ENCODE results near the gene TMEM270. TPM values are rescaled to one million over a fixed set of nuclear protein-coding genes. Genes with fewer than 3 reads are reported as not detected.

The TMEM270 gene
- total RNA-seq, 1 experiment from 2014 or later = 0.72 TPM

GRCh38 chr7:73909051-73909941 lies 48.3 kb downstream of the TMEM270 start:
- TF ChIP-seq CTCF (IDR thresholded peaks at IDR 0.05) (no peak), REST (IDR thresholded peaks at IDR 0.05; ENCODE audit: insufficient read depth in 1 of 2, low read depth in 2 of 2, low read length in 1 of 2) (no peak), POLR2AphosphoS5 (IDR thresholded peaks at IDR 0.05; ENCODE audit: low read depth, low read length) (no peak), SIN3A (IDR thresholded peaks at IDR 0.05; ENCODE audit: borderline replicate concordance, insufficient read depth, low read depth, low read length) (no peak), TCF7L2 (IDR thresholded peaks at IDR 0.05; ENCODE audit: low read depth, low read length) (no peak)
- Histone ChIP-seq H3K4me1 (ENCODE audit: control insufficient read depth, insufficient read depth, low read length) (no peaks in the 10 kb centered on the region), H3K9me3 (ENCODE audit: control insufficient read depth, insufficient read depth, low read depth, low read length) (no peaks in the 10 kb centered on the region), H3K27ac (ENCODE audit: low read length) (no peak overlapping the region), H3K36me3 (ENCODE audit: control insufficient read depth, insufficient read depth, low read length) (no peaks in the 10 kb centered on the region), H3K27me3 (ENCODE audit: control insufficient read depth, insufficient read depth, low read length) (no peaks in the 10 kb centered on the region), H3K4me3 (ENCODE audit: low read depth in 2 of 2, low read length in 2 of 2) (no peak overlapping the region)
- intact Hi-C loops (cut with micrococcal nuclease; ENCODE audit: unreplicated experiment) = no loop called here
- DNase-seq (ENCODE audit: low read depth, low spot score) (no peak), ATAC-seq (no peak)
- CTCF ChIA-PET = interaction anchor here (0.5 kb wide), 1 partner anchor 29 kb away, joined by 3 read pairs; no protein-coding TSS in a partner anchor
- BruUV-seq (replicated peaks) = no TSS peak
- in situ Hi-C loops (cut with HindIII; ENCODE audit: low pct_unique_long_range_greater_than_20kb, low sequenced_read_pairs) = no loop called here
- POLR2A ChIA-PET = interaction anchor here (0.6 kb wide), 1 partner anchor 8 kb away, joined by 5 read pairs; no protein-coding TSS in a partner anchor

GRCh38 chr7:73909996-73910395 lies 49.0 kb downstream of the TMEM270 start:
- BruUV-seq (replicated peaks) = no TSS peak

More at GRCh38 chr7:73909996-73910395, 49.0 kb downstream of the TMEM270 start:
- intact Hi-C loops (cut with micrococcal nuclease; ENCODE audit: unreplicated experiment) = no loop called here
- in situ Hi-C loops (cut with HindIII; ENCODE audit: low pct_unique_long_range_greater_than_20kb, low sequenced_read_pairs) = no loop called here
- H3K27ac ChIP-seq (ENCODE audit: low read length) = no peak overlapping the region
- no peaks in the 10 kb centered on the region for H3K9me3 ChIP-seq (ENCODE audit: control insufficient read depth, insufficient read depth, low read depth, low read length)
- H3K27me3 ChIP-seq (ENCODE audit: control insufficient read depth, insufficient read depth, low read length) = no peaks in the 10 kb centered on the region
- ChIA-PET POLR2A (interaction anchor here (0.6 kb wide), 1 partner anchor 8 kb away, joined by 5 read pairs; no protein-coding TSS in a partner anchor), CTCF (interaction anchor here (0.5 kb wide), 1 partner anchor 28 kb away, joined by 3 read pairs; no protein-coding TSS in a partner anchor)
- ATAC-seq (no peak), DNase-seq (ENCODE audit: low read depth, low spot score) (no peak)
- H3K4me3 ChIP-seq (ENCODE audit: low read depth in 2 of 2, low read length in 2 of 2) = no peak overlapping the region
- no peak for TF ChIP-seq CTCF (IDR thresholded peaks at IDR 0.05)
- TF ChIP-seq REST (IDR thresholded peaks at IDR 0.05; ENCODE audit: insufficient read depth in 1 of 2, low read depth in 2 of 2, low read length in 1 of 2) = no peak
- no peak for TF ChIP-seq SIN3A (IDR thresholded peaks at IDR 0.05; ENCODE audit: borderline replicate concordance, insufficient read depth, low read depth, low read length)
- no peak for TF ChIP-seq POLR2AphosphoS5 (IDR thresholded peaks at IDR 0.05; ENCODE audit: low read depth, low read length)
- no peak for TF ChIP-seq TCF7L2 (IDR thresholded peaks at IDR 0.05; ENCODE audit: low read depth, low read length)
- H3K4me1 ChIP-seq (ENCODE audit: control insufficient read depth, insufficient read depth, low read length) = no peaks in the 10 kb centered on the region
- no peaks in the 10 kb centered on the region for H3K36me3 ChIP-seq (ENCODE audit: control insufficient read depth, insufficient read depth, low read length)

Data from Panc1 (cell line).